Activated T-helper 1 cell treated with anti-CD3 and anti-CD28 coated beads, Interleukin-12 subunit alpha, Interleukin-12 subunit beta, Interleukin-2, Interleukin-4 antibody, amounts not matched to agents 30 ng/mL and 10 ng/mL and 1 ng/mL, durations not matched to agents 14 hours and 24 hours and 36 hours (primary cell): ENCODE data around the gene CDKN2AIP. TPM values are rescaled to one million over a fixed set of nuclear protein-coding genes. Genes with fewer than 3 reads are reported as not detected.
"Not testable (repeated sequence)": the region's sequence is repeated elsewhere in the genome, so short reads cannot be mapped to it uniquely, and the experiment has no call there.

Experiments
- DNase-seq: peaks from one replicate; pipeline ENCODE4 v3.0.0; 2021; ENCODE audit warnings: low spot score
- H3K27ac Mint-ChIP-seq: one replicate; pipeline ENCODE4 v1.8.0; 2021; ENCODE audit warnings: mild to moderate bottlenecking, mixed read lengths
- H3K27me3 Mint-ChIP-seq: one replicate; pipeline ENCODE4 v1.8.0; 2022; ENCODE audit warnings: mild to moderate bottlenecking, moderate library complexity, mixed read lengths; ENCODE audit not compliant: insufficient read depth
- H3K36me3 Mint-ChIP-seq: one replicate; pipeline ENCODE4 v1.8.0; 2021; ENCODE audit warnings: low read depth, mixed read lengths
- H3K4me1 Mint-ChIP-seq: one replicate; pipeline ENCODE4 v1.8.0; 2021; ENCODE audit warnings: low read depth, mixed read lengths
- H3K4me3 Mint-ChIP-seq: one replicate; pipeline ENCODE4 v1.8.0; 2021; ENCODE audit warnings: mild to moderate bottlenecking, moderate library complexity, mixed read lengths
- H3K9me3 Mint-ChIP-seq: one replicate; pipeline ENCODE4 v1.8.0; 2021; ENCODE audit warnings: mixed read lengths
- intact Hi-C: fragments of 100-400 bp; cut with micrococcal nuclease; formaldehyde crosslinking; loops from one replicate; pipeline ENCODE4 v1.15.1; 2024
- total RNA-seq: library from RNA; stranded (reverse); gene quantifications from 2 replicates; pipeline ENCODE4 v1.2.3, GENCODE V29; 2022

Gene CDKN2AIP
- total RNA-seq, 1 donor from 2014 or later: 23.9 TPM

GRCh38 chr4:183441276-183441675, 3.2 kb upstream of the CDKN2AIP start:
- intact Hi-C loops: loop anchor here (5.0 kb wide), 2 partner anchors 344 to 1386 kb away; partner anchors contain the start of genes ACSL1 and WWC2
- H3K27me3 Mint-ChIP-seq: peaks cover 2% of the 10 kb centered on the region
- H3K27ac Mint-ChIP-seq: no peak overlapping the region
- H3K4me3 Mint-ChIP-seq: no peak overlapping the region
- peaks cover 14% of the 10 kb centered on the region for H3K36me3 Mint-ChIP-seq
- H3K4me1 Mint-ChIP-seq: peaks cover 16% of the 10 kb centered on the region
- DNase-seq: no peak
- no peaks in the 10 kb centered on the region for H3K9me3 Mint-ChIP-seq

- H3K27me3 Mint-ChIP-seq: peaks cover 2% of the 10 kb centered on the region
- H3K4me1 Mint-ChIP-seq: peaks cover 38% of the 10 kb centered on the region
- intact Hi-C loops: loop anchor here (1.0 to 5.0 kb wide), 11 partner anchors 29 to 1983 kb away; partner anchors contain the start of genes ACSL1, RWDD4, TRAPPC11 and WWC2
- no peak for DNase-seq
- H3K9me3 Mint-ChIP-seq: no peaks in the 10 kb centered on the region
- H3K27ac Mint-ChIP-seq: peak overlapping the region; percentile 92
- H3K36me3 Mint-ChIP-seq: peaks cover 35% of the 10 kb centered on the region
- H3K4me3 Mint-ChIP-seq: peak overlapping the region; percentile 99
Observed at GRCh38 chr4:183443655-183444213, 702 bp upstream of the CDKN2AIP start.

GRCh38 chr4:183445097-183445428, 627 bp downstream of the CDKN2AIP start:
- Mint-ChIP-seq H3K9me3 (no peaks in the 10 kb centered on the region), H3K27me3 (peaks cover 2% of the 10 kb centered on the region), H3K36me3 (peaks cover 40% of the 10 kb centered on the region), H3K27ac (peak overlapping the region; percentile 99), H3K4me3 (peak overlapping the region; percentile 99), H3K4me1 (peaks cover 45% of the 10 kb centered on the region)
- DNase-seq: no peak
- intact Hi-C loops: loop anchor here (1.0 to 2.0 kb wide), 5 partner anchors 28 to 1982 kb away; a partner anchor contains a TSS

GRCh38 chr4:183447646-183448045, 3.2 kb downstream of the CDKN2AIP start:
- DNase-seq: no peak
- Mint-ChIP-seq H3K4me1 (peaks cover 45% of the 10 kb centered on the region), H3K4me3 (peak overlapping the region; percentile 99), H3K36me3 (peaks cover 44% of the 10 kb centered on the region), H3K27me3 (peaks cover 2% of the 10 kb centered on the region), H3K9me3 (no peaks in the 10 kb centered on the region), H3K27ac (no peak overlapping the region)
- intact Hi-C loops: no loop called here

GRCh38 chr4:183448436-183448835, 4.0 kb downstream of the CDKN2AIP start:
- peak overlapping the region; percentile 67 for H3K4me3 Mint-ChIP-seq
- peaks cover 2% of the 10 kb centered on the region for H3K27me3 Mint-ChIP-seq
- H3K9me3 Mint-ChIP-seq: no peaks in the 10 kb centered on the region
- H3K27ac Mint-ChIP-seq: no peak overlapping the region
- intact Hi-C loops: no loop called here
- peaks cover 41% of the 10 kb centered on the region for H3K4me1 Mint-ChIP-seq
- peaks cover 44% of the 10 kb centered on the region for H3K36me3 Mint-ChIP-seq
- DNase-seq: no peak

- peaks cover 2% of the 10 kb centered on the region for H3K27me3 Mint-ChIP-seq
- no peak for DNase-seq
- H3K9me3 Mint-ChIP-seq: no peaks in the 10 kb centered on the region
- intact Hi-C loops: no loop called here
- peaks cover 36% of the 10 kb centered on the region for H3K4me1 Mint-ChIP-seq
- H3K4me3 Mint-ChIP-seq: no peak overlapping the region
- peaks cover 44% of the 10 kb centered on the region for H3K36me3 Mint-ChIP-seq
- H3K27ac Mint-ChIP-seq: no peak overlapping the region
Observed at GRCh38 chr4:183449193-183449882, 4.9 kb downstream of the CDKN2AIP start.

- Mint-ChIP-seq H3K36me3 (peaks cover 41% of the 10 kb centered on the region), H3K27ac (no peak overlapping the region), H3K4me1 (peaks cover 41% of the 10 kb centered on the region), H3K27me3 (peaks cover 2% of the 10 kb centered on the region), H3K4me3 (no peak overlapping the region), H3K9me3 (no peaks in the 10 kb centered on the region)
- intact Hi-C loops: no loop called here
- no peak for DNase-seq
Observed at GRCh38 chr4:183450108-183450507, 5.7 kb downstream of the CDKN2AIP start.

GRCh38 chr4:183455431-183456195, 11.2 kb downstream of the CDKN2AIP start:
- intact Hi-C loops: no loop called here
- Mint-ChIP-seq H3K4me1 (peaks cover 17% of the 10 kb centered on the region), H3K9me3 (no peaks in the 10 kb centered on the region), H3K27me3 (no peaks in the 10 kb centered on the region), H3K4me3 (peak overlapping the region; percentile 28), H3K36me3 (peaks cover 11% of the 10 kb centered on the region), H3K27ac (no peak overlapping the region)
- no peak for DNase-seq

DNA sequence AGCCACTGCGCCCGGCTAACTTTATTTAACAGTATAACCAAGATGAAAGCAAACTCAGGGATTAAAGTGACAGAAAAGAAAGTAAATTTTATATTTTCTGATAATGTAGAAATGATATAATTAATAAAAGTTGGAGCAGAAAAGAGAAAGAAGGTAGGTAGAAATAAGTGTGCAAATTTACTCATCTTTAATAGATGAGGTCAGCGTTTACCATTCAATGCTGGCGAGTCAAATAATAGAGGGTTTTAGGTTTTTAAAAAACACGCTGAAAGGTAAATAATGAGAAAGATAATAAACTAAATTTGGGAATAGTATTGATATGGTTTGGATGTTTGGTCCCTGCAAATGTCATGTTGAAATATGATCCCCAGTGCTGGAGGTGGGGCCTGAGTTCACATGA, 13.6 kb downstream of the CDKN2AIP start:
- no peak for DNase-seq
- Mint-ChIP-seq H3K36me3 (peaks cover 6% of the 10 kb centered on the region), H3K27ac (no peak overlapping the region), H3K9me3 (no peaks in the 10 kb centered on the region), H3K4me3 (no peak overlapping the region), H3K4me1 (peaks cover 17% of the 10 kb centered on the region), H3K27me3 (no peaks in the 10 kb centered on the region)
- intact Hi-C loops: no loop called here

DNA sequence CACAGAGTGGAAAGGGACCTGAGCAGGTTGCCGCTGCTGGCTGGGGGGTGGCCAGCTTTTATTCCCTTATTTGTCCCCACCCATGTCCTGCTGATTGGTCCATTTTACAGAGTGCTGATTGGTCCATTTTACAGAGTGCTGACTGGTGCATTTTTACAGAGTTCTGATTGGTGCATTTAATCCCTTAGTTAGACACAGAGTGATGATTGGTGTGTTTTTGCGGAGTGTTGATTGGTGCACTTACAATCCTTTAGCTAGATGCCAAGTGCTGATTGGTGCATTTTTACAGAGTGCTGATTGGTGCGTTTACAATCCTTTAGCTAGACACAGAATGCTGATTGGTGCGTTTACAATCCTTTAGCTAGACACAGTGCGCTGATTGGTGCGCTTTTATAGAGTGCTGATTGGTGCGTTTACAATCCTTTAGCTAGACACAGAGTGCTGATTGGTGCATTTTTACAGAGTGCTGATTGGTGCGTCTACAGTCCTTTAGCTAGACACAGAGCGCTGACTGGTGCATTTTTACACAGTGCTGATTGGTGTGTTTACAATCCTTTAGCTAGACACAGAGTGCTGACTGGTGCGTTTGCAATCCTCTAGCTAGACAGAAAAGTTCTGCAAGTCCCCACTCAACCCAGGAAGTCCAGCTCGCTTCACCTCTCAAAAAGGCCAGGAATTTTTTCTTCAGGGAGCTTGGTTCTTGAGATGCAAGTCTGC, 19.6 kb downstream of the CDKN2AIP start:
- intact Hi-C loops, H3K9me3 Mint-ChIP-seq, H3K4me1 Mint-ChIP-seq, H3K27me3 Mint-ChIP-seq, DNase-seq, H3K4me3 Mint-ChIP-seq, H3K36me3 Mint-ChIP-seq, H3K27ac Mint-ChIP-seq: not testable (repeated sequence)

DNA sequence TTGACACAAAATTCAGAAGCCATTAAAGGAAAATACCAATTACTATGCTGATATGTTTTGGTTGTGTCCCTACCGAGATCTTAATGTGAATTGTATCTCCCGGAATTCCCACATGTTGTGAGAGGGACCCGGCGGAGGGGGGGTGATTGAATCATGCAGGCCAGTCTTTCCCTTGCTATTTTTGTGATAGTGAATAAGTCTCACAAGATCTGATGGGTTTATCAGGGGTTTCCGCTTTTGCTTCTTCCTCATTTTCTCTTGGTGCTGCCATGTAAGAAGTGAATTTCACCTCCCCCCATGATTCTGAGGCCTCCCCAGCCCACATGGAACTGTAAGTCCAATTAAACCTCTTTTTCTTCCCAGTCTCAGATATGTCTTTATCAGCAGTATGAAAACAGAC, 21.4 kb downstream of the CDKN2AIP start:
- H3K4me1 Mint-ChIP-seq, H3K27ac Mint-ChIP-seq, H3K4me3 Mint-ChIP-seq, H3K36me3 Mint-ChIP-seq, H3K9me3 Mint-ChIP-seq, DNase-seq, intact Hi-C loops: not testable (repeated sequence)
- peaks cover 14% of the 10 kb centered on the region for H3K27me3 Mint-ChIP-seq

DNA sequence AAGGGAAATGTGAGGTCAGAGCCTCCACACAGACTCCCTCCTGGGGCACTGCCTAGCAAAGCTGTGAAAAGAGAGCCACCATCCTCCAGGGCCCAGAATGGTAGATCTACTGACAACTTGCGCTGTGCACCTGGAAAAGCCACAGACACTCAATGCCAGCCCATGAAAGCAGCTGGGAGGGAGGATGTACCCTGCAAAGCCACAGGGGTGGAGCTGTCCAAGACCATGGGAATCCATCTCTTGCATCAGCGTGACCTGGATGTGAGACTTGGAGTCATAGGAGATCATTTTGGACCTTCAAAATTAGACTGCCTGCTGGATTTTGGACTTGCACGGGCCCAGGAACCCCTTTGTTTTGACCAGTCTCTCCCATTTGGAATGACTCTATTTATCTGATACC, 22.8 kb downstream of the CDKN2AIP start:
- H3K4me3 Mint-ChIP-seq: no peak overlapping the region
- DNase-seq: no peak
- no peaks in the 10 kb centered on the region for H3K36me3 Mint-ChIP-seq
- H3K27me3 Mint-ChIP-seq: peaks cover 14% of the 10 kb centered on the region
- peaks cover 6% of the 10 kb centered on the region for H3K4me1 Mint-ChIP-seq
- intact Hi-C loops: no loop called here
- no peak overlapping the region for H3K27ac Mint-ChIP-seq
- no peaks in the 10 kb centered on the region for H3K9me3 Mint-ChIP-seq
